Measurements from ENCODE around the gene ZIC5. TPM values are rescaled to one million over a fixed set of nuclear protein-coding genes. Genes with fewer than 3 reads are reported as not detected.

The ZIC5 gene
- total and polyA plus RNA-seq, 12 donors: not detected

- 69 to 79% methylated on average over 2 of the region's 2 CpGs for WGBS, 2 donors
- DNase-seq: no peak
- TF ChIP-seq CTCF (IDR thresholded peaks at IDR 0.05): no peak
- no peaks in the 10 kb centered on the region for H3K36me3 ChIP-seq
- no peaks in the 10 kb centered on the region for H3K4me1 ChIP-seq
- no peak overlapping the region for H3K4me3 ChIP-seq
- intact Hi-C loops (cut with DNase I): no loop called here
- H3K27ac ChIP-seq: no peak overlapping the region
- H3K27me3 ChIP-seq: peaks cover 0 to 68% (median 47%) of the 10 kb centered on the region in 7 donors
- H3K9me3 ChIP-seq: no peaks in the 10 kb centered on the region
- no peak for ATAC-seq
These were observed 35.8 kb downstream of the ZIC5 start for GRCh38 chr13:99935772-99936171.

- intact Hi-C loops (cut with DNase I): no loop called here
- 89 to 94% methylated on average over 5 of the region's 5 CpGs for WGBS, 2 donors
- no peak overlapping the region for H3K27ac ChIP-seq
- H3K36me3 ChIP-seq: no peaks in the 10 kb centered on the region
- no peaks in the 10 kb centered on the region for H3K9me3 ChIP-seq
- ATAC-seq (no peak), DNase-seq (no peak)
- no peak overlapping the region for H3K4me3 ChIP-seq
- peaks cover 0 to 69% (median 57%) of the 10 kb centered on the region in 7 donors for H3K27me3 ChIP-seq
- no peak for TF ChIP-seq CTCF (IDR thresholded peaks at IDR 0.05)
- H3K4me1 ChIP-seq: no peaks in the 10 kb centered on the region
These were observed 38.7 kb downstream of the ZIC5 start for GRCh38 chr13:99932912-99933311.

DNA sequence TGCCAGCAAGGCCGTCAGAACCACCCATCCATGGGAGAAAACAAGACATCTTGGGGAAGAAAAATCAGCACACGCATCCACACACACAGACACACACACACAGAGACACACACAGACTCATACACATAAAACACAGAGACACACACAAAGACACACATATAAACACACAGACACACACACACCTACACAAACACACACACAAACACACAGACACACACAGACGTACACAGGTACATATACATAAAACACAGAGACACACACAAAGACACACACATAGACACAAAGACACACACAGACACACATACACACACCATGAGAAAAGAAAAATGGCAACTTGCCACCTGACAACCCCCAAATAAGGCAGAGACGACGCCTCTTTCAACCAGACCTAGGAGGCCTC lies 40.6 kb downstream of the ZIC5 start:
- WGBS, 2 donors: 81 to 89% methylated on average over 5 of the region's 5 CpGs
- H3K4me1 ChIP-seq: no peaks in the 10 kb centered on the region
- ATAC-seq: no peak
- H3K27ac ChIP-seq: no peak overlapping the region
- intact Hi-C loops (cut with DNase I): no loop called here
- H3K36me3 ChIP-seq: no peaks in the 10 kb centered on the region
- TF ChIP-seq CTCF (IDR thresholded peaks at IDR 0.05): no peak
- no peak overlapping the region for H3K4me3 ChIP-seq
- DNase-seq: no peak
- H3K27me3 ChIP-seq: peaks cover 0 to 78% (median 65%) of the 10 kb centered on the region in 7 donors
- no peaks in the 10 kb centered on the region for H3K9me3 ChIP-seq

DNA sequence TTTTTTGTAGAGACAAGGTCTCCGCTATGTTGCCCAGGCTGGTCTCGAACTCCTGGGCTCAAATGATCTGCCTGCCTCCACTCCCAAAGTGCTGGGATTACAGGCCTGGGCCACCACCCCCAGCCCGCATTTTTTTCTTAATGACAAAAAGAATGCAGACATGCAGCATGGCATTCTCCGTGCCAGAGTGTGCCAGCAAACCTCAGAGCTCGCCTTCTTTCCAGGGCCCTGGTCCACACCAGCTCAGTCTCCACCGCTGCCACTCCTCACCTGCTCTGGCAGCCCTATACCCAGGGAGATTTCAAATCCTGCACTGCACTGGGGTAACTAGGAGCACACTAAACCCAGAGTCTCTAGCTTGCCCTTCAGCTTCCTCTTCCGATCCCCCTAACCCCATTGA lies 41.7 kb downstream of the ZIC5 start:
- H3K4me1 ChIP-seq: no peaks in the 10 kb centered on the region
- DNase-seq (no peak), ATAC-seq (no peak)
- no peaks in the 10 kb centered on the region for H3K9me3 ChIP-seq
- H3K27ac ChIP-seq: no peak overlapping the region
- peaks cover 0 to 78% (median 65%) of the 10 kb centered on the region in 7 donors for H3K27me3 ChIP-seq
- H3K4me3 ChIP-seq: no peak overlapping the region
- 79 to 82% methylated on average over 7 of the region's 7 CpGs for WGBS, 2 donors
- no peaks in the 10 kb centered on the region for H3K36me3 ChIP-seq
- intact Hi-C loops (cut with DNase I): no loop called here
- no peak for TF ChIP-seq CTCF (IDR thresholded peaks at IDR 0.05)
